Measurements from ENCODE around the gene LMNB1. TPM values are rescaled to one million over a fixed set of nuclear protein-coding genes. Genes with fewer than 3 reads are reported as not detected.
"Not testable (repeated sequence)": the region's sequence is repeated elsewhere in the genome, so short reads cannot be mapped to it uniquely, and the experiment has no call there.

Gene LMNB1
- total and polyA plus RNA-seq, 2 of the 13 experiments (the other 11 are each of a cell fraction or from before 2014, with no cell fraction given), result 12.5 to 159 TPM

DNA sequence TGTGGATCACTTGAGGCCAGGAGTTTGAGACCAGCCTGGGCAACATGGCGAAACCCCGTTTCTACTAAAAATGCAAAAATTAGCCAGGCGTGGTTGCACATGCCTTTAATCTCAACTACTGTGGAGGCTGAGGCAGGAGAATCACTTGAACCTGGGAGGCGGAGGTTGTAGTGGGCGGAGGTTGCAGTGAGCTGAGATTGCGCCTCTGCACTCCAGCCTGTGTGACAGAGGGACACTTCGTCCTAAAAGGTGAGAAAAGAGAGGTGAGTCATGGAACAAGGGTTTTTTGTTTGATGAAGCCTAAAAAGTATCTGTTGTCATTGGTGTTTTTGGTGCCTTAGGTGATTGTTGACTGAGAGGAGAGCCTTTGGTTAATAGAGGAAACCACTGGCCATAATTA lies 11.5 kb downstream of the LMNB1 start:
- peak; percentile 27 for ATAC-seq
- Histone ChIP-seq H3K4me2 (ENCODE audit: low read depth, low read length) (peak overlapping the region; percentile 34), H3K79me2 (ENCODE audit: insufficient read depth, low read length) (peaks cover 83% of the 10 kb centered on the region), H3K4me1 (ENCODE audit: insufficient read depth, low read length) (peaks cover 41% of the 10 kb centered on the region), H3K27ac (ENCODE audit: extremely low read length, insufficient read depth, low read length) (peak overlapping the region; percentile 38)
- TF ChIP-seq JUNB (CRISPR knock-in tag; IDR thresholded peaks at IDR 0.05; ENCODE audit: borderline replicate concordance), result 0 out of 2 replicates have a peak, but pooled peaks have one; percentile 17
- TF ChIP-seq, protein P1, sequence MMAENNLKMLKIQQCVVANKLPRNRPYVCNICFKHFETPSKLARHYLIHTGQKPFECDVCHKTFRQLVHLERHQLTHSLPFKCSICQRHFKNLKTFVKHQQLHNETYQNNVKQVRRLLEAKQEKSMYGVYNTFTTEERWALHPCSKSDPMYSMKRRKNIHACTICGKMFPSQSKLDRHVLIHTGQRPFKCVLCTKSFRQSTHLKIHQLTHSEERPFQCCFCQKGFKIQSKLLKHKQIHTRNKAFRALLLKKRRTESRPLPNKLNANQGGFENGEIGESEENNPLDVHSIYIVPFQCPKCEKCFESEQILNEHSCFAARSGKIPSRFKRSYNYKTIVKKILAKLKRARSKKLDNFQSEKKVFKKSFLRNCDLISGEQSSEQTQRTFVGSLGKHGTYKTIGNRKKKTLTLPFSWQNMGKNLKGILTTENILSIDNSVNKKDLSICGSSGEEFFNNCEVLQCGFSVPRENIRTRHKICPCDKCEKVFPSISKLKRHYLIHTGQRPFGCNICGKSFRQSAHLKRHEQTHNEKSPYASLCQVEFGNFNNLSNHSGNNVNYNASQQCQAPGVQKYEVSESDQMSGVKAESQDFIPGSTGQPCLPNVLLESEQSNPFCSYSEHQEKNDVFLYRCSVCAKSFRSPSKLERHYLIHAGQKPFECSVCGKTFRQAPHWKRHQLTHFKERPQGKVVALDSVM (CRISPR knock-in tag; IDR thresholded peaks at IDR 0.05), result peak; percentile 72
- peak; percentile 45 for TF ChIP-seq RBM22 (optimal IDR thresholded peaks at IDR 0.05; ENCODE audit: low read length)
- TF ChIP-seq GFI1 (CRISPR knock-in tag; IDR thresholded peaks at IDR 0.05; ENCODE audit: borderline replicate concordance), result 0 out of 2 replicates have a peak, but pooled peaks have one; percentile 24
- H4K20me1 ChIP-seq (ENCODE audit: insufficient read depth, low read length); H2AFZ ChIP-seq (ENCODE audit: low read length); H3K9ac ChIP-seq (ENCODE audit: insufficient read depth, low read depth, low read length); DNase-seq (ENCODE audit: low spot score); H3K4me3 ChIP-seq (replicated peaks in 1 of 3; ENCODE audit: insufficient read depth in 1 of 3, low read depth in 2 of 3, low read length in 3 of 3); H3K36me3 ChIP-seq (replicated peaks in 1 of 2; ENCODE audit: control insufficient read depth in 1 of 2, insufficient read depth in 2 of 2, low read length in 2 of 2); BruUV-seq (replicated peaks); CTCF ChIA-PET (ENCODE audit: low intra/inter-chr PET ratio, low total read pairs); FAIRE-seq; H3K9me3 ChIP-seq (ENCODE audit: low read length); H3K27me3 ChIP-seq (ENCODE audit: control insufficient read depth in 1 of 2, insufficient read depth in 2 of 2, low read length in 2 of 2); intact Hi-C loops (cut with micrococcal nuclease; ENCODE audit: unreplicated experiment): not testable (repeated sequence)
- 84% methylated on average over 7 of the region's 7 CpGs for WGBS (ENCODE audit: low lambda C conversion rate)
- POLR2A ChIA-PET, result interaction anchor here (1.3 kb wide), 1 partner anchor 10 kb away, joined by 7 read pairs; no protein-coding TSS in a partner anchor
- in situ Hi-C loops (cut with HindIII; ENCODE audit: extremely low pct_ligation_motif_present, low pct_unique_long_range_greater_than_20kb), result loop anchor here (25.0 kb wide), 1 partner anchor 451 kb away; no protein-coding TSS in a partner anchor

DNA sequence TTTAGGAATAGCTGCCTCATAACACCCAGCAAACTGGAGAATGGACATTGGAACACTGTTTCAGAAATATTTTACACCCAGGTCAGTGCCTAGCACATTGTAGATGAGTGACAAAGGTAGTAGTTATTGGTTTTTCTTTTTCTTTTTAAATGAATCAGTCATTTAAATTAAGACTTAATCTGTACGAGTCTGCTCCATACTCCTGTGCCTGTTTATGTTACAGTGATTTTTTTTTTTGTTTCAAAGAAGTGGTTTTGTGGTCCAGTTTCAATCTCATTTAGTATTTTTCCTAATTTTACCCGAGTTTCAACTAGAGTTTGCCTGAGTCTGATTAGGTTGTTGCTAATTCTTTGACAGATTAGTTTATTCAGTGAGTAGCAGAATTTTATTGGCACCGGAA lies 16.2 kb downstream of the LMNB1 start:
- TF ChIP-seq ZFY (CRISPR knock-in tag; IDR thresholded peaks at IDR 0.05), result no peak
- TF ChIP-seq TCF7L2 (IDR thresholded peaks at IDR 0.05; ENCODE audit: low read depth, low read length), result no peak
- TF ChIP-seq SP1 (IDR thresholded peaks at IDR 0.05), result no peak
- no peak for TF ChIP-seq SP1 (CRISPR knock-in tag; IDR thresholded peaks at IDR 0.05)
- TF ChIP-seq ZNF619 (CRISPR knock-in tag; IDR thresholded peaks at IDR 0.05), result no peak

More for the DNA sequence above, 16.2 kb downstream of the LMNB1 start:
- Histone ChIP-seq H2AFZ (ENCODE audit: low read length) (no peak overlapping the region), H3K27me3 (ENCODE audit: control insufficient read depth in 1 of 2, insufficient read depth in 2 of 2, low read length in 2 of 2) (no peaks in the 10 kb centered on the region), H3K9me3 (ENCODE audit: low read length) (no peaks in the 10 kb centered on the region), H3K4me2 (ENCODE audit: low read depth, low read length) (no peak overlapping the region), H4K20me1 (ENCODE audit: insufficient read depth, low read length) (peaks cover 10% of the 10 kb centered on the region; the same call in 1 of the 2 replicates), H3K4me1 (ENCODE audit: insufficient read depth, low read length) (peaks cover 53% of the 10 kb centered on the region), H3K79me2 (ENCODE audit: insufficient read depth, low read length) (peaks cover 95% of the 10 kb centered on the region), H3K27ac (ENCODE audit: extremely low read length, insufficient read depth, low read length) (no peak overlapping the region), H3K36me3 (replicated peaks in 1 of 2; ENCODE audit: control insufficient read depth in 1 of 2, insufficient read depth in 2 of 2, low read length in 2 of 2) (no peaks in the 10 kb centered on the region), H3K9ac (ENCODE audit: insufficient read depth, low read depth, low read length) (no peak overlapping the region), H3K4me3 (replicated peaks in 1 of 3; ENCODE audit: insufficient read depth in 1 of 3, low read depth in 2 of 3, low read length in 3 of 3) (no peak overlapping the region)
- in situ Hi-C loops (cut with HindIII; ENCODE audit: extremely low pct_ligation_motif_present, low pct_unique_long_range_greater_than_20kb) (loop anchor here (25.0 kb wide), 1 partner anchor 456 kb away; no protein-coding TSS in a partner anchor), intact Hi-C loops (cut with micrococcal nuclease; ENCODE audit: unreplicated experiment) (no loop called here)
- ATAC-seq (no peak), DNase-seq (ENCODE audit: low spot score) (no peak), FAIRE-seq (no peak)
- CTCF ChIA-PET (ENCODE audit: low intra/inter-chr PET ratio, low total read pairs), result no interaction called here
- WGBS (ENCODE audit: low lambda C conversion rate), result 93% methylated on average over 3 of the region's 3 CpGs
- BruUV-seq (replicated peaks), result no TSS peak
- POLR2A ChIA-PET, result no interaction called here
